T follicular helper cell (primary cell): Measurements from ENCODE around the gene MIA2.
"Not testable (repeated sequence)": the region's sequence is repeated elsewhere in the genome, so short reads cannot be mapped to it uniquely, and the experiment has no call there.

Experiments used
- DNase-seq: peaks from one replicate; pipeline ENCODE4 v3.0.0-alpha.2; 2020; ENCODE audit warnings: low read depth

The MIA2 gene

DNA sequence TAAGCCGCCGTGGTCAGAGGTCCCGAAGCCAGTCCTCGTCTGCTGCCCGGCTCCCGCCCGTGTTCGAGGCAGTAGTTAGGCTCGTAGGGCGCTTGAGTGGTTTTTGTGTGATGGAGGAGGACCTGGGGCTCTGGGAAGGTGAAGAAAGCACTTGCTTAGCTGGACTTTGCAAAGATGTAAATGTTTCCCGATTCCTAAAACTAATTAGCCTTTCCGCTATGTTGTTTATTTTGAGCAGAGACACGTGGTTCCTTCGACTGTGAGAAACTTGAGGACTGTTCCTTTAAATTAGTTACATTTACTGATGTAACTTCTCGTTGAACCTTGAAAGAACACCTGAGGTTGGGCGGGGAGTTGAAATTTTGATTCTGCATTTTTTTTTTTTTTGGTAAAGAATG, 33.9 kb downstream of the MIA2 start:
- DNase-seq = no peak

DNA sequence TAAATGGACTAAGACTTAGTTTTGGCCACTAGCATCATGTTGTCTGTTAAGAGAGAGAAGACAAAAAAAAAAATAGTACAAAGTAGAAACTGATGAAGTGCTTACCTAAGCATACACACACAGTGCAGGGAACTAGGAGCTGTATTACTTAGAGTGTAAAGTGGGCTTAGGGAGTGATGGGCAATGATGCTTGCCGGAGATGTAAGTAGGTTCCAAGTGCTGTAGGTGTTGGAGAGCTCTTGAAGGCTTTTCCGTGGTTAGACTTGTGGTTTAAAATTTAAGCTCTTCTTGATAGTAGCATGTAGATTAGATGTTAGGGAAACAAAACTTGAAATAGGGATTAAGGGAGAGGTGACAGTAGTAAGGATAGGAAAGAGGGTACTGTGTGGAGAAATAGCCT, 34.7 kb downstream of the MIA2 start:
- DNase-seq = no peak

DNA sequence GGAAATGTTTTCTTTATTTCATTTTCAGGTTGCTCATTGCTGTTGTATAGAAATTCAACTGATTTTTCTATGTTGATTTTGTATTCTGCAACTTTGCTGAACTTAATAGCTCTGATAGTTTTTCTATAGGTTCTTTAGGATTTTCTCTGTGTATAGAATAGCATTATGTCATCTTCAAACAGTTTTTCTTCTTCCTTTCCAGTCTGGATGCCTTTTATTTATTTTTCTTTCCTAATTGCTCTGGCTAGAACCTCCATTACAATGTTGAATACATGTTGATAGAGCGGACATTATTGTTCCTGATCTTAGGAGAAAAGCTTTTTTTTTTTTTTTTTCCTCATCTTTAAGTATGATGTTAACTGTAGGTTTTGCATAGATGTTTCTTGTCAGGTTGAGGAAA, 39.2 kb downstream of the MIA2 start:
- DNase-seq = no peak

DNA sequence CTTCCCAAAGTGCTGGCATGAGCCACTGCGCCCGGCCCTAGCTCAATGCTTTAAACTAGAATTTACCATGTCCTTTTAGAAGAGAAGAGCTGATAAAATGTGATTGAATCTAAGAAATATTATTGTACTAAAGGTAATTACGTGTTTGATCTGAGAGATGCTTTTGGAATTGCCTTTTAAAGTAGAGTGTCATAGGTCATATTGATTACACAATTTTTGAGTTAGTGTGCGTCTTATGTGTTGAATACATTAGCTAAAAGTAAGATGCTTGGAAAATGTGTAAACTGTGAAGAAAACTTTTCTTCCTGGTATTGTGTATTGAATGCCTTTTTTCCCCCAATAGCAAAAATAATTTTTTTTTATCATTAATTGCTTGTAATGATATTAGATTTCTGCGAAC, 41.7 kb downstream of the MIA2 start:
- DNase-seq = no peak

DNA sequence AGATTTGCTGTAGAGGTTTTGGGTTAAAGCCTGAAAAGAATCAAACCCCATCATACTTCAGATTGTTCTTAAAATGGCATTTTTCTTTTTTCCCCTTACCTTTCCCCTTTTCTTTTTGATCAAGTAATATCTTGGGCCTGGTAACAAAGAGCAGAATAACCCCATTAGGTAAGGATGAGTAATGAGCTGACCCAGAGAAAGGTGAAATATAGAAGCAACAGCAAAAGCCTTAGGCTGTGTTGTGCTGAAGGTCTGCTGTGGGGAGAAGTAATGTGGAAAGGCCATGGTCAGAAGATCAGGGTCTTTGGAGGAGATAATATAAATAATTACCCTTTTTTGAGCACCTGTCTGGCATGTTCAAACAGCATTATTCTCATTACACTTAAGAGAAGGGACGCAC, 42.3 kb downstream of the MIA2 start:
- DNase-seq = no peak

DNA sequence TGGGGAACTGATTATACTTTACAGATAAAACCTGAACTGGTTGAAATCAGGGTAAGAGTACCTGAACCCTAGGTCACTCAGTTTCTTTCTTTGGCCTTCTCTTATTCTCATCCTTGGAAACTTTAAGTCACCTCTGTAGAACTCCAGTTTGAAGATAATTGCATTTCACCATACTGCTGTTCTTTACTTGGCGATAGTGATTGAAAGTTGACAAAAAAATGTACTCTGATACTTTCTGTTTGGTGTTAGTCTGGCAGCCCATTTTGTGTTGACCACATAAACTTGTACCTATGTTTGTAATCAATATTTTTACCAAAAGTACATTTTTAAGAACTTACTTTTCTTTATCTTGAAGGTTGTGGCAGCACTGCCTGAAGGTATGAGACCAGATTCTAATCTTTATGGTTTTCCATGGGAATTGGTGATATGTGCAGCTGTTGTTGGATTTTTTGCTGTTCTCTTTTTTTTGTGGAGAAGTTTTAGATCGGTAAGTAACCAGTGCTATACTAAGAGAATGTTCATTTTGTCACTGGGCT, 42.9 kb downstream of the MIA2 start:
- DNase-seq = no peak

DNA sequence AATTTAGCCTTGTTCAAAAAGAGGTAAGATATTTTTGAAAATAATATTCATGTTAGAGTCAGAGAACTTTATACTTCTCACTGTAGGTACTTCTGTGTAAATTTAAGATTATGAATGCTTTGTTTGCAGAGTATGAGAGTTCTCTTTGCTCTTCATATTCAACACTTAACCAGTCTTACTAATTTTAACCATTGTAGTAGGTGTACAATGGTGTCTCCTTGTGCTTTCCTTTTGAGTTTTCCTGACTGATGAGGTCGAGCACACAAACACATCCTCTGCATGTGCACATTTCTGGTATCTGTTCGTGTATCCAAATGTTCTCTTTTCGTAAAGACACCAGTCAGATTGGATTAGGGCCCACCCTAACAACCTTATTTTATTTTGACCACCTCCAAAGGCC, 45.8 kb downstream of the MIA2 start:
- DNase-seq = no peak

DNA sequence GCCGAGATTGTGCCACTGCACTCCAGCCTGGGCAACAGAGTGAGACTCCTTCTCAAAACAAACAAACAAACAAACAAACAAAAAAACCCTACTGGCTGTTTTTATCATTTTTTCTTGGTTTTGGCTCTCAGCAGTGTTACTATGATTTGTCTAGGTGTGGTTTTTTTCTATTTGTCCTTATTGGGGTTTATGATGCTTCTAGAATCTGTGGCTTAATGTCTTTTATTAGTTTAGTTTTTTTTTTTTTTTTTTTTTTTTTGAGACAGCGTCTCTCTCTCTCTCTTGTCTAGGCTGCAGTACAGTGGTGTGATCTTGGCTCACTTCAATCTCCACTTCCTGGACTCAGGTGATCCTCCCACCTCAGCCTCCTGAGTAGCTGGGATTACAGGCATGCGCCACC, 47.0 kb downstream of the MIA2 start:
- DNase-seq = not testable (repeated sequence)

DNA sequence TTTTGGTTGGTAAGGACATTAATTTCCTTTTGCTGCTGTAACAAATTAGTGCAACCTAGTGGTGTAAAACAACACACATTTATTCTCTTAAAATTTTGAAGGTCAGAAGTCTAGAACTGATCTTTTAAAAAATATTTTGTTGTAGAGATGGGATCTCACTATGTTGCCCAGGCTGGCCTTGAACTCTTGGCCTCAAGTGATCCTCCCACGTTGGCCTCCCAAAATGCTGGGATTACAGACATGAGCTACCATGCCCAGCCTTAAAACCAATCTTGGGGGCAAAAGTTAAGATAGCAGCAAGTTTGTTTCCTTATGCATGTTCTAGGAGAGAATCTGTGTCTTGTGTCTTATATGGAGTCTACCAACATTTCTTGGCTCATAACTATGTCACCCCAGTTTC, 55.8 kb downstream of the MIA2 start:
- DNase-seq = no peak

DNA sequence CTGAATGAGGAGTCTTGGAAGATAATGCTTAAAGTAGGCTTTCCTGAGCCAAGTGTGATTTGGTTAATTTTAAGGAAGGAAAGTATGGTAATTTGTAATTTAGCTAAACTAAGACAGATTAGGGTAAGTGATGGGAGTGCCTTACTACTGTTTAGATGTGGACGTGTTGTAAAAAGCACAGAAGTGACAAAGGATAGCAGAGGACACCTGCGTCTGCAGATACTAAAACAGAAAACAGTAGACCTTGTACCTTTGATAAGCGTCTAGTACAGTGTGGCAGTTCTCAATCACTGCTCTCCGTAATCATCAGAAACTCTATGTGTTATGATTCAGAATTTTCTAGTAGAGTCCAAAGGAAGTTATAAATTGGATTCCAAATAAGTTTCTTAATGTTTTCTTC, 58.0 kb downstream of the MIA2 start:
- no peak for DNase-seq

DNA sequence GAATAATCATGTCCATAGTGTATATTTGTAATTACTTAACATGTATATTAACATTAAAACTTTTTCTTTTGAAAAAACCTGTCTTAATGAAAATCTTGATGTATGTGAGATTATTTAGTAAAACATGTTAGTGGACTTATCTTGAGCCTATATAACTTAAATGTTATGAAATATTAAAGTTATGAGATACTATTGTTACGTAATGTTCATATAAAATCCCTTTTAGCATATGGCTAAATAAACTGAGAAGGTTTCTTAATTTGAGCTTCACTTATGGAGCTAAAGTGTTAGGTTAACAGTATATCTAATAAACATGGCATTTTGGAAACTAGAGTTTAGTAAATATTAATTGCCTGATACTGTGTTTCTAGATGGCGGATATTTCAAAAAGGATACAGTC, 59.9 kb downstream of the MIA2 start:
- DNase-seq = no peak

DNA sequence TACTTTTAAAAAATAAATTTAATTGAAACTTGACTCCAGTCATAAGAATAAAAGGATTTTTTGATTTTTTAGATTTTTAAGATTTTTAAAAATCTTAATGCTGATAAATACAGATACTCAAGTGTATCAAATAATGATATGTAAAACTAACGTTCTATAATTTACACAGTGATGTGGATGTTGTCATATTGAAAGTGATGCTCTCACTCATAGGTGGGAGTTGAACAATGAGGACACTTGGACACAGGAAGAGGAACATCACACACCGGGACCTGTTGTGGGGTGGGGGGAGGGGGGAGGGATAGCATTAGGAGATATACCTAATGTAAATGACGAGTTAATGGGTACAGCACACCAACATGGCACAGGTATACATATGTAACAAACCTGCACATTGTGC, 66.7 kb downstream of the MIA2 start:
- DNase-seq = not testable (repeated sequence)

DNA sequence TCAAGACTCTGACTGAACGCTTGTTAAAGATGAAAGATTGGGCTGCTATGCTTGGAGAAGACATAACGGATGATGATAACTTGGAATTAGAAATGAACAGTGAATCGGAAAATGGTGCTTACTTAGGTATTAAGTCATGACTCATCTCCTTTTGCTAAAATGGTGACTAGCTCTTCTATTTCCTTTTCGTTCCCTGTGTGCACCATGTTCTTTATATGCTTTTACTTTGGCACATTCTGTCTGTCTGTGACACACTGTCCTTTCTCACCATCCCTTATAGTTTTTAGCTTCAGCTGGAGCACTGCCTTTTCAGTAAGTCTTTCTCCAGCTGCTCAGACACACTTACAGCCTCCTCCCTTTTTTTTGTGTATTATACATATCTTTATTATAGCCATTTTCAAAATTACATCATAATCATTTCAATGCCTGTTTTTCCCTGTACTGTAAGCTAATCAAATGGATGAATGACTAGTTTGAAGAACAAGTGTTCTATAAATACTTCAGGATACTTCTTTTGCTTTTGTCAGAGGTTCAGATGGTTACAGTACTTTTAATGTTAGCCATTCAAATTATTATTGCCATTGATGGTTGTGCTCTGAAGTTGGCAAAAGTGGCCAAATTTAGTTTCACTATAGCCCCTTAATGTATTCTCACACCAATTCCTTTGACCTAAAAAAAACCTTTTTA, 68.6 kb downstream of the MIA2 start:
- DNase-seq = no peak

DNA sequence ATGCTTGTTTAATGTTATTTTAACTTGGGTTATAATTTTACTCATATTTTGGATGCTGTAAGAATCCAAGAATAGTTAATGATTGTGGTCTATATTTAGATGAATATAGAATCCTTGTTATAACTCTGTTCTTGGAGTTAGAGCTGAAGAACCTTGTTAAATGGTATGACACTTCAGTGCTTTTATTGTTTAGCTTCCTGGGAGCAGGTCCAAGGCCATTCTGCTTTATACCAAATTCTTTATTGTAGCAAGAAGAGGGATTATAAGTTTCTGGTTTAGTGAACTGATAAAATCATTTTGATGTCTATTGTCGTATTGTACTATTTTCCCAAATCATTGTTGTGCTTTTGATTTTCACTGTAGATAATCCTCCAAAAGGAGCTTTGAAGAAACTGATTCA, 69.4 kb downstream of the MIA2 start:
- no peak for DNase-seq

DNA sequence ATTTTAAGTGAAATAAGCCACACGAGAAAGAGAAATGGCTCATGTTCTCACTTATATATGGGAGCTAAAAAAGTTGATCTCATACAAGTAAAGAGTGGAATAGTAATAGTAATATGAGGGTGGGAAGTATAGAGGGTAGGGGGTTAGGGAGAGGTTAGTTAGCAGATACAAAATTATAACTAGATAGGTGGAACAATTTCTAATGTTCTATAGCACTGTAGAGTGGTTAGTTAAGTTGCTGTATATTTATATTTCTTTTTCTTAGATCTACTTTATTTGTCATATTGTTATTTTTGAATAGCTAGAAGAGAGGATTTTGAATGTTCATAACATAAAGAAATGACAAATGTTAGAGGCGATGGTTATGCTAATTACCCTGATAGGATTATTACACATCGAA, 74.1 kb downstream of the MIA2 start:
- no peak for DNase-seq

DNA sequence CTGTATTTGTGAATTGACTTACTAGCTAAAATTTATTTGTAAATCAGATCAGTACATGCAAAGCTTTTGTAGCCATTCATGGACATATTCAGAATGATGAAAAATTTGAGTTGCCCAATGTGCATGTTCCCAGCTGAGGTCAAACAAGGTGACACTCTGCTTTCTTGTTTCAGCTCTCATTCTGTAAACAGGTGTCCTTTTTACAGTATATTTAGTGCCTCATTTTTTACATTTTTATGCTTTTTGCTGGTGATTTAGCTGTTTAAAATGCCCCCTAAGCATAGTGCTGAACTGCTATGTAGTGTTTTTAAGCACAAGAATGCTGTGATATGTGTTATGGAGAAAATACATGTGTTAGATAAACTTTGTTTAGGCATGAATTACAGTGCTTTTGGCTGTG, 76.3 kb downstream of the MIA2 start:
- DNase-seq = no peak

DNA sequence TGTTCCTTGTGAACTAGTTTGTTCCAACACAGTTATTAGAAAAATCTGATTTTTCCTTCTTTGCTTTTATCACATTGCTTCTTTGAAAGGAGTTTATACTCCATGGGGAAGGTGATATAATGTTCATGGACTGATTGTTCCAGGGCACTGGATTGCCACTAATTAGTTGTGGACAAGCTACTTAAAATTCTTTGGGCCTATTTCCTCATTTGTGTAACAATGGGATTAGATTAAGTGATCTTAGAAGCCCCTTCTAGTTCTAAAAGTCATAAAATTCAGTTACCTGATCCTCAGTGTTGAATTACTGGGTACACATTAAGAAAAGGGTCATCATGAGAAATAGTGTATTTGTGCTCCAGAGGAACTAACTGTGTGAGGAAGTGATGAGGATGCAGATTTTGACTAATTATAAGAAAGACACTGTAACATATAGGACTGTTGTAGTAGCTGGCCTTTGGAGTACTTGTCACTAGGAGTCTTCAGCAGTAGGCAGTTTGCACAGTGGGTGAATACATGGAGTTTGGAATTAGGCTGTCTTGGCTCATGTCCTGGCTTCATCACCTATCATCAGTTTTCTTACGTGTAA, 82.2 kb downstream of the MIA2 start:
- DNase-seq = no peak

DNA sequence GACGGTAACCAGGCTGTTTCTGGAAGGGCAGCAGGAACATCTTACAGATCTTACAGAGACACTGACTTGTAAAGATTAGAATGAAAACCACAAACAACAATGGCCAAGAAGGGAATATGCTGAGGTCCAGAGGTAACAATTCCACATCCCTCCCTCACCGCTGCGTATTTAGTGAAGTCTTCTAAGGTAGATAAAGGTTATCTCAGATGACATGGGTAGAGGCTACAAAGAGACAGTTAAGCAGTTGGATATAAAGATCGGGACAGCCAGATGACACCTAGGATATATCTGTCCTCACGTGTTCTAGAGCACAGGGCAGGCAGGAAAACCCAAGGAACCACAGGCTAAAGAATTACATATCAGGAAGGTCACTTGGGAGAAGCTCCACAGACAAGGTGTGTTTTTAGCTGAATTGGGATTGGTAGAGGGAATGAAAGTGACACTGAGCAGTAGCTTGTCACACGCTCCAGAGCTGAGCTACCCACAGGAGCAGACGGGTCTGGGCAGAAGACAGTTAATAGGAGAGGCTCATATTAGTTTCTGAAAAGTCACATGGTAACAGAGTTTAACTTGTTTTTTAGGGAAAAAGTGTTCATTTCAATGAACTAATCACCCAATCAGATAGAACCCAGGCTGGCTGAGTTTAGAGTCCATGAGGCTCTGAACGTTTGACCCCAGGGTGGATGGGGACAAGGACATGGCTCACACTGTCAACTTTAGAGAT, 83.3 kb downstream of the MIA2 start:
- DNase-seq = no peak

DNA sequence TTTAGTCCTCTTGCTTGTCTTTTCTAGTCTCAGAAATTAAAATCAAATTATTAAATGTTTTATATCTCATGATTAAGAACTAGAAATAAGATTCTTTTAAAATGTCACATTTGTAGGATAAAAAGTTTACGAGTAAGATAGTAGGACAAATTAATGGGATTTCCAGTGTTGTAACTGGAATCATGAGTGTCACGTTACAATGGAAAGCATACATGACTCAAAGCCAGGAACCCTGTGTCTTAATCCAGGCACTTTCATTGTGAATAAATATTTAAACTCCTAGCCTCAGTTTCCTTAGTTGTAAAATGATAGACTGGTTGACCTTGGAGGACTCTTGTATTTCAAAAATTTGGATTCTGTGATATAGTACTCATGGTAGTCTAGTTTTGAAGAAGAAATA, 84.9 kb downstream of the MIA2 start:
- DNase-seq = no peak

DNA sequence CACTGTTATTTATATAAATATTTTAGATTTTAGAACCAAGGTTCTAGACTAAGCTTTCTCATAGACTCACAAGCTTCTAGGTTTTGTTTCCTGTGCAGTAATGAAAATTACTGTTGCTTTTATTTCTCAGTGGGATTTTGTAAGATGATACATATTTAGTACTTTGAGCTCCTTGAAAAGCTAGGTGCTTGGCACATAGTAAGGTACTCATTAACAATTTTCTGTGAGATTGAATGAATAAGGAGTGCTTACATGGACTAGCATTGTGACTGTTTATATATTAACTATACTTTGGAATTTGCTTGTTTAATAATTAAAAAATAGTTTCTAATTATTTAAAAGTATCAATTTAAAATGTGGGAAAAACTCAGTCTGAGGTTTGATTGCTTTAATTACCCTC, 85.7 kb downstream of the MIA2 start:
- DNase-seq = no peak

DNA sequence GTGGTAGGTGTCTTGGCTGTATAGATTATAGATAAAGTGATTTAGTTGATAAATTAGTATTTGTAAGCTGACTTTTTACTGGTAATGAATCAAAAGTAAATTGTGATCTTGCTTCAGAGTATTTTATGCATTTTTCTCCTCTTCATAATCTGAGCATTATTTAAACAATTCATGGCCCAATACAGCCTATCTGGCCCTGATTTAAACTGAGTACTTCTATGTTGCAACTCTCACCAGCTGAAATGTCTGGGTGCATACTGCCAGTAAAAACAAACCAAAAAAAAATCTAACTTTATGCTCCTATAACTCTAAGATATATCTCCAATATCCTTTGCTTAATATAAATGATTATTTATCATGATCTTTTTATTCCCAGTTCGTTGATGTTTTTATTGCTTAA, 86.6 kb downstream of the MIA2 start:
- no peak for DNase-seq

DNA sequence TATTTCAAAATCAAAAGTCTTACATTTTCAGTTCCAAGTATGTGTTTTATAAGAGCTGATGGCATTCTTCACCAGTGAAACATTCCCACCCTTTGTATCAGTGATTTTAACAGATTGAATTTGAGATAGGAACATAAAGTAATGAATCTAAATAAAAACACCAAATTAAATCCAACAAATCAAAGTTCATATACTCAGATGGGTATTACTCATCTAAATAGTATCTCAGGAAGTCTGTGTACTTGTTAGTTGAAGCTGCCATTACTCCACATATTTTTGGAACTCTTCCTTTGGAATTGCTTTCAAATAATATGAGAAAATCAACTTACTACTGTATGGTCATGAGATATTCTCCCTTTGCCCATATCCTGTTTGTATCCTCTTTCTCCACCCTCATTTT, 89.1 kb downstream of the MIA2 start:
- DNase-seq = no peak

DNA sequence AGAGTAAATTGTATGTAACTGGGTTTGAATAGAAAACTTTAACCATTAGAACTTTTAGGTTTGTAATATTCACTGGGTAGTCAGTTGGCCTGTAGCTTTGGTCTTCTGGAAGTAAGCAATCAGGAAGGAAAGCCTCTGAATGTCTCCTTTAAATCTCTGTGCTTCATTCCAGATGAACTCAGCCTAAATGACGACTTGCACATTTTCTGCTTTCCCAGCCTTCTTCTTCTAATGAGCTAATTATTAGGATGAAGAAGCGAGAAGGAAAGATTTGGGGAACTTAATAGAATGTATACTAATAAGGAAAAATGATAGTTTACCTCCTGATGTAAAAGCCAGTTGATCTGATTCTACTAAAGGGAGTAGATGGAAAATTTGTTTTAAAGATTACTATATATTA, 90.4 kb downstream of the MIA2 start:
- no peak for DNase-seq
